Measurements from ENCODE around the gene OR9Q1. TPM values are rescaled to one million over a fixed set of nuclear protein-coding genes. Genes with fewer than 3 reads are reported as not detected.

Gene OR9Q1
- total RNA-seq, 4 donors from 2014 or later: not detected

GRCh38 chr11:58178444-58178843, 154.8 kb downstream of the OR9Q1 start:
- no peak for TF ChIP-seq POLR2A (IDR thresholded peaks at IDR 0.05)
- ATAC-seq: no peak
- H3K27me3 ChIP-seq: no peaks in the 10 kb centered on the region
- WGBS, 2 donors (ENCODE audit: low coverage in 1 of 2): 77 to 82% methylated on average over 6 of the region's 6 CpGs
- no peaks in the 10 kb centered on the region for H3K36me3 ChIP-seq
- H3K4me3 ChIP-seq: no peak overlapping the region
- no peaks in the 10 kb centered on the region for H3K9me3 ChIP-seq
- H3K27ac ChIP-seq: no peak overlapping the region
- no peaks in the 10 kb centered on the region for H3K4me1 ChIP-seq

DNA sequence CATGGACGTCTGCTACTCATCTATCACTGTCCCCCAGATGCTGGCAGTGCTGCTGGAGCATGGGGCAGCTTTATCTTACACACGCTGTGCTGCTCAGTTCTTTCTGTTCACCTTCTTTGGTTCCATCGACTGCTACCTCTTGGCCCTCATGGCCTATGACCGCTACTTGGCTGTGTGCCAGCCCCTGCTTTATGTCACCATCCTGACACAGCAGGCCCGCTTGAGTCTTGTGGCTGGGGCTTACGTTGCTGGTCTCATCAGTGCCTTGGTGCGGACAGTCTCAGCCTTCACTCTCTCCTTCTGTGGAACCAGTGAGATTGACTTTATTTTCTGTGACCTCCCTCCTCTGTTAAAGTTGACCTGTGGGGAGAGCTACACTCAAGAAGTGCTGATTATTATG, 156.0 kb downstream of the OR9Q1 start:
- H3K4me1 ChIP-seq: no peaks in the 10 kb centered on the region
- no peak overlapping the region for H3K4me3 ChIP-seq
- WGBS, 2 donors (ENCODE audit: low coverage in 1 of 2): 61 to 83% methylated on average over 2 to 6 of the region's 7 CpGs
- no peaks in the 10 kb centered on the region for H3K36me3 ChIP-seq
- H3K27me3 ChIP-seq: no peaks in the 10 kb centered on the region
- H3K9me3 ChIP-seq: no peaks in the 10 kb centered on the region
- ATAC-seq: no peak
- H3K27ac ChIP-seq: no peak overlapping the region
- no peak for TF ChIP-seq EP300 (IDR thresholded peaks at IDR 0.05)

DNA sequence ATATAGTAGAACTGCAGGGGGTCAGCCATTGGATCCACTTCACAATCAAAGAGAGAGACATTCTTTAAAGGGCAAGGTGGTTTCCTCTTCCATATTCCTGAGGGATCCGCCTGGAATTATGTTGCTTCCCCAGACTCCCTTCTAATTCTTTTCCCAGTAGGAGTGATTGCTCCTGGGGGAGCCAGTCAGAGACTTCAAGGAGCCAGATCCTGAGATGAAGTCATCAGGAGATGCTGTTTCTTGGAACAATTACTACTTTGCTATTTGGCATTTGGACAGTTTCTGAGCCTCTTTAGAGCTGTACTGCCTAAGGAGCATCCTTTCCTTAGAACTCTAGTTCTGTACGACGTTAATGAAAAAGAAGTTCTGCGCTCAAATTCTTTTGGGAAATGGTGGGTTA, 163.3 kb downstream of the OR9Q1 start:
- no peak for TF ChIP-seq POLR2A (IDR thresholded peaks at IDR 0.05)
- no peak for TF ChIP-seq EP300 (IDR thresholded peaks at IDR 0.05)
- no peak for TF ChIP-seq POLR2AphosphoS5 (IDR thresholded peaks at IDR 0.05)
- no peak for TF ChIP-seq CTCF (IDR thresholded peaks at IDR 0.05)
- 81 to 90% methylated on average over 3 to 4 of the region's 4 CpGs for WGBS, 2 donors (ENCODE audit: low coverage in 1 of 2)
- ATAC-seq: no peak

DNA sequence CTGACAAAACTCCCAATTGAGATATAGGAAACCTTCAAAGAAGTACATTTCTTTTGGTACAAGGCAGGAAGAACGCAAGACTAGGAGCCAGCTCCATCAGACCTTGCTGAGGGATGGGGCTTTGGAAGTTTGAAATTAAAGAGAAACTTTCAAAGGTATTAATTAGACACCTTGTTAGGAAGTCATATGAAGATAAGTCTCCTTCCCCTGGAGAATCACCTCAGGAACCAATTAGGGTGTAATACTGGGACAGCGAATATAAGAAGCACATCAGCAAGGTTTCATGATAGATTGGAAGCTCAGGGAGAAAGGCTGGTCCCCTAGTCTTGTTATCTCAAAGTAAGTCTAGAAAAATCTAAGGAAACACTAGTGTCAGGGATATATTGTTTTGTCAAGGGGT, 165.1 kb downstream of the OR9Q1 start, which contains the start of gene OR9Q2:
TSS of gene OR9Q2 (plus strand) at position 301 of the 400 bp plus-strand sequence. CDS start 1,421 bp downstream, outside the sequence.
- Histone ChIP-seq H3K4me1 (no peaks in the 10 kb centered on the region), H3K4me3 (no peak within 1 kb of the TSS), H3K27me3 (no peaks in the 10 kb centered on the region), H3K27ac (no peak within 1 kb of the TSS), H3K9me3 (no peaks in the 10 kb centered on the region), H3K36me3 (no peaks in the 10 kb centered on the region)
- no peak for TF ChIP-seq EP300 (IDR thresholded peaks at IDR 0.05)
- no peak for TF ChIP-seq POLR2AphosphoS5 (IDR thresholded peaks at IDR 0.05)
- TF ChIP-seq POLR2A (IDR thresholded peaks at IDR 0.05): no peak
- TF ChIP-seq CTCF (IDR thresholded peaks at IDR 0.05): no peak
- WGBS, 2 donors (ENCODE audit: low coverage in 1 of 2): 64 to 100% methylated on average over 1 to 2 of the region's 2 CpGs
- ATAC-seq: no peak

More for the DNA sequence above, 163.3 kb downstream of the OR9Q1 start:
- no peaks in the 10 kb centered on the region for H3K27me3 ChIP-seq
- H3K9me3 ChIP-seq: no peaks in the 10 kb centered on the region
- no peak overlapping the region for H3K27ac ChIP-seq
- H3K4me3 ChIP-seq: no peak overlapping the region
- no peaks in the 10 kb centered on the region for H3K36me3 ChIP-seq
- H3K4me1 ChIP-seq: no peaks in the 10 kb centered on the region

DNA sequence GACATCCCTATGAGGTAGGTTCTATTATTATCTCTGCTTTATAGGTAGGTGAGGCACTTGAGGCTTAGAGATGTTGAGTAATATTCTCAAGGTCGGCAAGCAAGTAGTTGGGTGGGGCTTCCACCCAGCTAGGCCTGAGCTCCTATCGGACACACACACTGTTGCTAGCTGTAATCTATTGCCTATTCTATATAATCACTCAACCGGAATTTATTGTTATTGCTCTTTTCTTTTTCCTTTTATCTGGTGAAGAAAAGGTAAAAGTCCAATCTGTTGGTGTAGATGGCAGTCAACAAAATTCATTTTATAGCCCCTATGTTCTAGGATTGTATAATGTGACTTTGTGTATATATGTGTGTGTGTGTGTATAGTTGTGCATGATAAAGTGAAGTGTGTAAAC, 168.5 kb downstream of the OR9Q1 start:
- Histone ChIP-seq H3K27ac (no peak overlapping the region), H3K36me3 (no peaks in the 10 kb centered on the region), H3K27me3 (no peaks in the 10 kb centered on the region), H3K4me1 (no peaks in the 10 kb centered on the region), H3K9me3 (no peaks in the 10 kb centered on the region), H3K4me3 (no peak overlapping the region)
- ATAC-seq: no peak
- 82 to 83% methylated on average over 3 of the region's 3 CpGs for WGBS, 2 donors (ENCODE audit: low coverage in 1 of 2)
- TF ChIP-seq CTCF (IDR thresholded peaks at IDR 0.05) (no peak), POLR2A (IDR thresholded peaks at IDR 0.05) (no peak), POLR2AphosphoS5 (IDR thresholded peaks at IDR 0.05) (no peak), EP300 (IDR thresholded peaks at IDR 0.05) (no peak)

- no peak overlapping the region for H3K27ac ChIP-seq
- no peak for ATAC-seq
- H3K36me3 ChIP-seq: no peaks in the 10 kb centered on the region
- TF ChIP-seq CTCF (IDR thresholded peaks at IDR 0.05) (no peak), POLR2AphosphoS5 (IDR thresholded peaks at IDR 0.05) (no peak), POLR2A (IDR thresholded peaks at IDR 0.05) (no peak), EP300 (IDR thresholded peaks at IDR 0.05) (no peak)
- no peaks in the 10 kb centered on the region for H3K27me3 ChIP-seq
- H3K9me3 ChIP-seq: no peaks in the 10 kb centered on the region
- H3K4me3 ChIP-seq: no peak overlapping the region
- H3K4me1 ChIP-seq: no peaks in the 10 kb centered on the region
These were observed 169.7 kb downstream of the OR9Q1 start for GRCh38 chr11:58193391-58193790.
